Measurements from ENCODE around the gene PRKD2.
"Not testable (repeated sequence)": the region's sequence is repeated elsewhere in the genome, so short reads cannot be mapped to it uniquely, and the experiment has no call there.

Gene PRKD2

DNA sequence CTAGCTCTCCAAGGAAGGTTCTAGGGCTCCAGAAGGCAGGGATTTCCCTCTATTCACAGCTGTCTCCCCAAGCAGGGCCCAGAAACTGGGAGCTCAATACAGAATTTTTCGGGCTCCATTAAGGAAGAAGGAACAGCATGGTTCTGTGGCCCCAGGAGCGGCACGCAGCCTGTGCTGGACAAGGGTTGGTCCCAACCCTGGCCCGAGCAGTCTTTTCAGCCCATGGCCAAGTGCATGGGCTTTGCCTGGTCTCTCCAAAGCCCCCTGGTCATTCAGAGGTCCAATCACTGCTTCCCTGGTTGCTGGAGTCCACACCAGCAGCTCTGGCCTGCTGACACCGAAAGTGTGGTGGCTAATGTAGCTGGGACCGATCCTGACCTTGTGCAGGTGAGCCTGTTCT, 6.6 kb upstream of the PRKD2 start:
- DNase-seq: no peak

DNA sequence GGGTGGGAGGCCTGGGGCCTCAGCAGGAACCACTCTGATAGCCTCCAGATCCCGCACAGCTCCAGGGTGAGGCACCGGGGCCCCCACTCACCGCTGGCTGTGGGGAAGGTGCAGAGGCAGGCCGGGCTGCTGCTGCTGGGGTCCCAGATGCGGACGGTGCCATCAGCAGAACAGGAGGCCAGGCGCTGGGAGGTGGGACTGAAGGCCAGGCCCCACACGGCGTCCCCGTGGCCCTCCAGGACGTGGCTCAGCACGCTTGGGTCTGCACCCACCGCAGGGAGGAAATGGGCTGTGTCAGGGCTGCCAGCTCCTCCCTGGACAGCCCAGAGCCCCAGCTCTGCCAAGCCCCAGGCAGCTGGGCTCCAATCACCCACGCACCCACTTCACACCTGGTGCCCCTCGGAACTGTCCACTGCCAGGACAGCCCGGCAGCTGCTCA, 6.1 kb upstream of the PRKD2 start:
- no peak for DNase-seq

DNA sequence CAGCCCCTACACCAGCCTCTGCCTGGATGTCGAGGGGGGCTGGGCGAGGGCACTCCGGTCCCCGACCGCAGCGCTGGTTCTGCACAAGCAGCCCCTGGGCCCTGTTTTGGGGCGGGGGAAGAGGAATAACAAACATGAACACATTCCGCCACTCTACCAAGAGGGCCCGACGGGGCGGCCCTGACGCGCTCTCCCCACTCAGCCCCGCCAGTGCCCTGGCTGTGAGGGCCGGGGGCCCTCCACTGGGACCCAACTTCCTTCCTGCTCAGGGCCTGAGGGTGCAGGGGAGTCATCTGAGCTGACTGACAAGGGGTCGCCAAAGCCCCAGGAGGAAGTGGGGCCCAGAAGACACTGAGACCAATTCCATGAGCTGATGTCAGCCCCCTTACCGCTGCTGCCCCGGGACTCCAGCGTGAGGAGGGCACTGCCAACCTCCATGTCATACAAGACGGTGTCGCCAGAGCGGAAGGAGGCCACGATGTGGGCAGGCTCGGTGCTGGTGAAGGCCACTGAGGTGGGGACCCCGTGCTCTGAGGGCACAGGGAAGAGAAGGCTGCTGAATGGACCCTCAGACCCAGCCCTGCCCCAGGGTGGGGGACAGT, 5.6 kb upstream of the PRKD2 start:
- no peak for DNase-seq

DNA sequence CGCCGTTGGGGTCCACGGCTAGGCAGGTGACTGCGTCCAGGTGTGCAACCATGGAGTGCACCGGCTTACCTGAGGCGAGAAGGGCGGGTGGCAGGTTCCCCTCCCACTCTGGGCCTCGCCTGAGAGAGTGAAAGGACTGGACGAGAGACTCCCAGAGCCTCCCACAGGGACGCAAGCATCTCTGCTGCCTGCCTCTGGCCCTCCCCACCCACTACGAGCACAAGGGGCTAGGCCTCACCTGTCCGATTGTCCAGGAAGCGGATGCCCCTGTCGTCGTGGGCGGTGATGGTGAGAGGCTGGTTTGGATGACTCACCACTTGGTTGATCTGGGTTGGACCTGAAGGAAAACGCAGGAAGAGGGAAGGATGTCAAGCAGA, 5.1 kb upstream of the PRKD2 start:
- no peak for DNase-seq

DNA sequence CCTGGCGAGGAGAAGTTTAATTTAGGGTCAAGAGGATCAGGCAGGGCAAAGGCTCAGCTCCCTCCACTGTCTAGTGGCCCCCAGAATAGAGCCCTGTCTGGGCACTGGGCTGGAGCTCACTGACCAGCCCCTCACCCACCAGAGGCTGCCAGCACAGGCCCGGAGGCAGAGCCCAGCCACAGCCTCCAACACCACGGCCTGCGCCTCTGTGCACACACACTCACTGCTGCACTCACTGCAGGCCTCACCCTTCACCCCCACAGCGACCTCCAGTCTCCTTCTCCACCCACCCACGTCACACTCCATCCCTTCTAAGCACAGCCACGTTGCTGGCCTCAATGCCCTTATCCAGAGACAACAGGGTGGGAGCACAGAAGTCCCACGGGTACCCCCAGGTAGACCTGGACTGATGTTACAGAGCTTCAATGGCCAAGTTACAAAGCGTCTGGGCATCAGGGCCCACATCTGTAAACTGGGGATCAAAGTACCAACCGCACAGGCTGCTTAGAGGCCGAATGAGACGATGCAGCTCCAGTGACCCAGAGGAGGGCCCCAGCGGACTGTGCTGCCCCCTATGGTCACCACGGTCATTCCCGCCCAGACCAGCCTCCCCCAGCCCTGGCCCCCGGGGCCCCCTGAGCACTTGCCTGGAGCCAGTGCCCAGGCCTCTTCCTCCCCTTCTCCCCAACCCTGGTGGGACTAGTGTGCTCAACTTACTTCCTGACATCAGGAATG, 4.5 kb upstream of the PRKD2 start:
- DNase-seq: no peak

DNA sequence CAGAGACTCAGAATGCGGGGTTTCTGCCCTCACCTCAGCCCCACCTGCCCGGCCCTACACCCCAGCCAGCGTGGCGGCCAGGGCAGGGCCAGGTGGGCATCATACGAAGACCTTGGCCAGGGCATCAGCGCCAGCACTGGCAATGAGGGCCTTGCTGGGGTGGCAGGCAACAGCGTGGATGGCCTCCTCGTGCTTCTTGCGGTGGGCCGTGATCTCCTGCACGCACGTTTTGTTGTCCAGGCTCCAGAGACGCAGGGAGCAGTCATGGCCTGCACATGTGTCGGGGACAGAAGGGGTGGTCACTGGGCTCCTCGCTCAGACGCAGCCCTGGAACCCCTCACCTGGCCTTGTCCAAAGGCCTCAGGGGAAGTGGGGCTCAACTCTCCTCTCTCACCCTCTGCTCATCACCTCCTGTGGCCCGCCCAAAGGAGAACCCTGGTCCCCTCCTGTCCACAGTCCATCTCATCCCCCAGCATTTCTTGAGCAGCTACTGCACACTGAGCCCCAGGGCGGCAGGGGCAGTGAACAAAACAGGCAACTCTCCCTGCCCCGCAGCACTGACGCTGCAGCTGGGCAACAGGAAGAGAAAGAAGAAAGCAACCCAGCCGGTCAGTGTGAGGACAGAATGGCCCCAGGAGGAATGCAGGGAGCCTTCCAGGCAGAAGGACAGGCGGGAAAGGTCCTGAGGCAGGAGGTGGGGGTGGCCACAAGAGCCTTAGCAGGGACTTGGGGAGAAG, 3.8 kb upstream of the PRKD2 start:
- DNase-seq: no peak

DNA sequence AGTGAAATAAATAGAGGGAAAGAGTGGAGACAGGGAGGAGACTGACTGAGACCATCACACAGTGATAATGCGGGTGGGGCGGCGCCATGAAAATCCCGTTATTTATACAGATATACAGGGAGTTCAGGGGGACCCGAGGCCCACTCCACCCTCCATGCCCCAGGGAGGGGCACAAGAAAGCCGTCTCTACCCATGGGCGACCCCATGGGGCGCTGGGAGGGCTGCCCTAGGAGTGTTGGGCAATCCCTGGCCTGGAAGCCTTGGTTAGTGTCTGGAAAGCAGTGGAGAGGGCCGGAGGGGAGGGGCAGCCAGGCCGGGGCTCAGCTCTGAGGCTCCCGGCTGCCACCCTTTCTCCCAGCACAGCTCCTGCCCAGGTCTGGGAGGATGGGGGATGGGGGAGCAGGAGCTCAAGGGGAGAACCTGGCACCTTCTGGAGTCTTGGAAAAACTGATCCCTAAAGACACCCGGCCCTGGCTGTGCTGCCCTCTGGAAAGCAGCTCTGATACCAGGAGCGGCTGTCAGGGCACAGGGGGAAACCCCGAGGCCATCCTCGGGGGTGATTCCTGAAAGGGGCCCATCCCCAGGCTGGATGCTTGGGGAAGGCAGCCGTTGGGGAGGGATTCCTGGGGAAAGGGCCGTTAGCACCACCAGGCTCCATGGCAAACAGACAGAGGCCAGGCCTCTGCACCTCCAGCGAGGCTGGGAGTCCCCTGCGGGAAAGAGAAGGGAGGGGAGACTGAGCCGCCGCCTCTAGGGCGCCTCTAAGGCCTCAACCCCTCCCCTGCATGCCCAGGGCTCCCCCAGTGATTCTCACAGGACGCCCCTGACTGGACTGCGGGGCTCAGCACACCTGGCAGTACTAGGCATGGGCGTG, 3.0 kb upstream of the PRKD2 start:
- no peak for DNase-seq

DNA sequence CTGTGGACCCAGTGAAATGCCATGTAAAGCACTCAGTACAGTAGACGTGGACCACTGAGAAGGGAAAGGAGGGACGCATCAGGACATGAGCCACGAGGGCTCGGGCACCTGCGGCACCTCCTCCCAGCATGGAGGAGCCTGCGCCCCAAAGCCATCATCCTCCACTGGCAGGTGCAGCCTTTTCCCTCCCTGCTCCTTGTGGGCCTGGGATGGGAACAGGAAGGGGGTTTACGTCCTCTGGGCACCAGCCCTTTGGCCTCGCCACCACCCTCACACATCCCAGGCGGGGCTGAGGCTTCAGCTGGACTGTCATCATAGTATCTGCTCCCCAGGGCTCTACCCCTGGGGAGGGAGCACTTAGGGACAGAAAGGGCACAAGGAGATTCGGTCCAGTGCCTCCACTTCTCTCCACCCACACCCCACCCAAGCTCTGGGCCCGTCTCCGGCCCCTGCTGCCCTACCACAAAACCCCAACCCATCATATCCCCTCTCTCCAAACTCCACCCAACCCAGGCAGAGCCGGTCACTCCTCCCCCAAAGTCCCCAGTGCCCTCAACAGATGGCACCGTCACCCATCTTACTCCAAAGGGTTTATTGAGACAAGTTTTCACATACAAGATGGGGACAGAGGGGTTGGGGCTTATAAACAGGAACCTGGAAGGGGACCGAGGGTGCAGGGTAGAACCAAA, 2.2 kb upstream of the PRKD2 start:
- no peak for DNase-seq

DNA sequence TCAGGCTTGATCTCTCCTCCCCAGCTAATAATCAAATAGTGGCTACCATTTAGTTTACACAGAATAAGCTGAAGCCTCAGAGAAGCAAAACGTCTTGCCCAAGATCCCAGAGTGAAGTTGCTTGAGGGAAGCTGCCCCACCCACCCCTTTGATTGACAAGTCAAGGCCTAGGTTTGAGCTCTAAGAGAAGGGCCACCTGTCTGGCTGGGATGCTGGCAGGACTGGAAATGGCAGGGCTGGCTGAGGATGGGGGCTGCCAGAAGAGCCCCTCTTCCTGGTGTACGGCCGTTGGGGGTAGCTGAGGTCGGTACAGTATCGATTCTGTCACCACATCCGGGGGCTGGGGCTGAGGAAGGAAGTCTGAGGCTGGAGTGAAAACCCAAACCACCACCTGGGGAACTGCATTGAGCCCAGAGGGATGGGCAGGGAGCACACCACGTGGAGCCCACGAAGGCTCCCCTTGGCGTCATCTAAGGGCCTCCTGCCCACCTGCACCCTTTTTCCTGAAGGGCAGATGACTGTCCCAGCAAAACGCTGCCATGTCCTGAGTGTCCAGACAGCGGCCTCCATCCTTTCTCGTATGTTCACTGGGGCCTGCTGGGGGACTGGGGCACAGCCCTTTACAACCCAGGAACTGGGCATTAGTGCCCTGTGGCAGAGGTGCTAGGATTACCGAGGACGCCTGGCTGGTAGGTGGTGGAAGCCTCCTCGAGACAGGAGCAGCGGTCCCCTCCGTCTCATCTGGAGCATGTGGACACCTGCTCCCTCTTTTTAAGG, 1.4 kb upstream of the PRKD2 start:
- peak; percentile 58 for DNase-seq

DNA sequence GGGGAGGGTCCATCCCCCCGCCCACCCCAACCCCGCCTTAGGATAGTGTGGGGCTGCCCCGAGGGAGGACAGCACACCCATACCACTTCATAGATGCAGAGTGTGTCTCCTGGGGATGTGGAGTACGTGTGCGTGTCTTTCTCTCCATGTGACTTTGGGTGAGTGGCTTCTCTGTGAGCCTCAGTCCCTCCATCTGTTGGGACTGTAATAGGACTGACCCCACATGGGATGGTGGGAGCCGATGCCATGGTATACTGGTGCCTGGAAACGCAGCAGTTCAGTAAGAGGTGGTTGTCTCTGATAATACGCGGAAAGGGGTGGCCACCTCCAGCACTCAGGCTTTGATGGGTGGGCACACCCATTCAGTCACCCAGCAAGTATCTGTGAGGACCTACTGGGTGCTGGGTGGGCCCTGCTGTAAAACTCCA, 816 bp upstream of the PRKD2 start:
- peak; percentile 52 for DNase-seq

DNA sequence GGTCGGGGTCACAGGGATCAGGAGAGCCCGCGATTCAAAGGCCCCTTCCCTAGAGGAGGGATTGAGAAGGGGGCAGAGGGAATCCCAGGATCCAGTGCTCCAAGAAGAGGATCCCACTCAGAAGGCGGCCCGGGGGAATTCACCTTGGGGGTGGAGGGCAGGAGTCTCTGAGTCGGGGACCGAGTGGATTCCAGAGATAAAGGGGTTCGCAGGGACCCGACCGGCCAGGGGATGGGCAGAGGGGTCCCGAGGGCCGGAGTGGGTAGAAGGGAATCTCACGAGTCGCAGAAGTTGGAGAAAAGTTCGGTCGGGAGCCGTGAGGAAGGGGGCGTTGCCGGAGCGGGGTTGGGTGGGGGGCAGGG, 261 bp downstream of the PRKD2 start:
- peak; percentile 31 for DNase-seq

DNA sequence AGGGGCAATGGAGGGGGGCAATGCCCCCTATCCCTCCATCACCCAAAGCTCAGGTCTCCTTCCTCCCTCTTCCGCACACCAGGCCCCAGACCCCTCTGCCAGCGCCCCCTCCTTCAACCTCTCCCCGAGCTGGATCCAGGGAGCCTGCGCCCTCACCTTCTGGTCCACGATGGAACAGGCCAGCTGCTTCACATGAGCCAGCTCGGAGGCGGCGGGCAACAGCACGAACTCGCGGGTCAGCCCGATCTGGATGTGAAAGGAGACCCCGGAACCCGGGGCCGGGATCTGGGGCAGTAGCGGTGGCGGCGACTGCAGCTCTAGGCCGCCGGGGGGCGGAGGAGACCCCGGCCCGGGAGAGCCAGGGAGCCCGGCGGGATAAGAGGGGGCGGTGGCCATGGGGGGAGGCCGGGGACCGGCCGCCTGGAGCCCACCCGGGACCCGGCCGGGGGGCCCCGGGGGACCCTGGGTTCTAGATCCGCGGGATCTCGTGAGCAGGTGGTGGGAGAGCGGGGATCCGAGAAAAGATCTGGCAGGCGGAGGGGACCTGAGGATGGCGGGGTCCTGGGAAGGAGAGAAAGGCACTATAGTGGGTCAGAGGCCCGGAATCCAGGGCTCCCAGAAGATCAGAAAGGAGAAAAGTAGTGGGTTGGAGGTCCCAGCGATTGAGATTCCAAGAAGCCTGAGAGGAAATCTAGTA, 791 bp downstream of the PRKD2 start:
- peak; percentile 39 for DNase-seq

DNA sequence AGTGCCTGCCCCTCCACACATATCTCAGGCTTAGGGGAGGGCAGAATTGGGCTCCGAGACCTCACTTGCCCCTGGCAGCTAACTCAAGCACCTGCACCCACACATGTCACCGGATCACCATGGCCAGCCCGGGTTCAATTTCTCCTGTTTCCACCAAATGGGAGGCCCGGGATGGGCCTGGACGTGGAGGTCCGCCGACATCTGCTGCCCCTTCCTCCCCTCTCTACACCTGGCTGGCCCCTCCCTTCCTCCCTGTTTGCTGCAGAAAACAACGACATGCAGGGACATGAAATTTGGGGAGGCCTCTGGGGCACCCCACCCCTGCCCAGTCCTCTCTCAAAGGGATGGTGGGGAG, 1.3 kb downstream of the PRKD2 start:
- no peak for DNase-seq

DNA sequence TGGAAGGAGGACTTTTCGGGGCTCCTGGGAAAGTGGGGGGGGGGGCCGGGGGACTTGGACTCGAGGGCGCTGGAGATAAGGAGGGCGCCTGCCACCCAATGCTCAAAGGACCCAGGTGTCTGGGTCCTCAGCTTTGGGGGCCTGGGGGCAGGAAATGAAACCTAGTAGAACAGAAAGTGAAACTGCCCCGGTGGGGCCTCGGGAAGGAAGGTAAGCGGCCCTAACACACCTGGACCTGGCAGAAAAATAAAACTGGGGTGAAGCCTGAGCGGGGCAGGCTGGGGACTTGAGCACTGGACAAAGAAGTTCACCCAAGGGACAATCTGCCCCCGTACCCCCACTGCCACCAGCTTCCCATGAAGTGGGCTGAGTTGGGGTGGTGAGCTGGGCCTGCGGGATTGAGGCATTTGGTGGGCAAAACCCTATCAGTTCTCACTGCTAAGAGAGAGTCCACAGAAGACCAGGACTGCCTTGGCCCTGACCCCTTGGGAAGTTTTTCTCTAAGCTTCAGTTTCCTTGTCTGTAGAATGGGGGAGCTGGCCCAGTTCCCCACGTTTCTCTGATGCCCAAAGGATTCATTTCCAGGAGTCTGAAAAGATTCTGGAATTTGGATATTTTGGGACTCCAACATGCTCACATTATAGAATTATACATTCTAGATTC, 2.3 kb downstream of the PRKD2 start:
- no peak for DNase-seq

DNA sequence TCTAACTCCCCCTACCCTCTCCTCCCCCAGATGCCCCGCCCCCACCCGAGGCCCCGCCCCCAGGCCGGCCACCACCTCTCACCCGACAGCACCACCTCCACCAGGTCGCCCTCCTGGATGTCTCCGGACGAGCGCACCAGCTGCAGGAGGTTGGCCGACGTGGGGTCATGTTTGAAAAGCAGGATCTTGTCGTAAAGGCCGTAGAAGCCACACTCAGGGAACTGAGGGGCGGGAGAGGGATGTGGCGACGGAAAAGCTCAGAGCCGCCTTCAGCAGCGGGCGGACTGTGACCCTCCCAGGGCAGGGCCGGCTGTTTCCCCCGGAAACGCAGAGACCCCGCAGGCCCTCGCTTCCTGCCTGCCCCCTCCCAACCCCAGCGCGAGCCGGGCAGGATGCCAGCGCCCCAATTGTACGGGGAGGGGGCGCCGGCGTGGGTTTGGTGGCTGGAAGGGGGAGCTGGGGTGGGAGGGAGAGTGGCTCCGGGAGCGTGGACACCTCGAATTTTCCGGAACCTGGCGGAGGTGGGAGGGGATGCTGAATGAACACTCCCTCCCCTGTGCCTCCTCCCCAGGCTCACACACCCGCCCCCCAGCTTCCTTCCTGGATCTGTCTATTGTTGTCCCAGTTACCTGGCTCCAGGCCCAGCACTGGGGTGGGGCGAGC, 3.0 kb downstream of the PRKD2 start:
- DNase-seq: peak; percentile 74

DNA sequence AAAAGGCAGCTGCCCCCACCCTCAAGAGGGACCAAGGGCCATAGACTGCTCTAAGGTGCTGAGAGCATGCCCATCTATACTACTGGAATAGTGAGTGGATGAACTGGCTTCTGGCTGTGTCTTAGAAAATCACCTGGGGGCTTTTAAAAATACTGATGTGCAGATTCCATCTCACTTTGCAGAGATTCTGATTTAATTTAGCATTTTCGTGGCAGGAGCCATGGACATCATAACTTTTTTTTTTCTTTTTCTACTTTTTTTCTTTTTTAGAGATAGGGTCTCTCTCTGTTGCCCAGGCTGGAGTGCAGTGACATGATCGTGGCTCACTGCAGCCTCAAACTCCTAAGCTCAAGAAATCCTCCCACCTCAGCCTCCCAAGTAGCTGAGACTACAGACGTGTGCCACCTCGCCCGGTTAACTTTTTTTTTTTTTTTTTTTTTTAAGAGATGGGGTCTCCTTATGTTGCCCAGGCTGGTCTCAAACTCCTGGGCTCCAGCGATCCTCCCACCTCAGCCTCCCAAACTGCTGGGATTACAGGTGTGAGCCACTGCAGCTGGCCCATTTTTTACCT, 4.1 kb downstream of the PRKD2 start:
- not testable (repeated sequence) for DNase-seq

DNA sequence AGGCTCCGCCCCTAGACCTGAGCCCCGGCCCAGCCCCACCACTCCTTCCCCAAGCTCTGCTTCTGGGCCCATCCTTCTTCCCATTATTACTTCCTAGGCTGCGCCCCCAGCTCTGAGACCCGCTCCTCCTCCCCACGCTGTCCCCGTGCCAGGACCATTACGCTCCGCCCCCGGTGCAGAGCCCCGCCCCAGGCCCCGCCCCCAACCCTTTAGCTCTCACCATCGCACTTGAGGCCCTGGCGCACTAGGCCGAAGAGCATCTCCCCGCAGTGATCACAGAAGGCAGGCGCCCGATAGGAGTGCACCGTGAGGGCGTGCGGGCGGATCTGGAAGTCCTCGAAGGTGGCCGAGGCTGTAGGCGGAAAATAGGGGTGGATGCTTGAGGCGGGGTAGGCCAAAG, 6.2 kb downstream of the PRKD2 start:
- DNase-seq: no peak

DNA sequence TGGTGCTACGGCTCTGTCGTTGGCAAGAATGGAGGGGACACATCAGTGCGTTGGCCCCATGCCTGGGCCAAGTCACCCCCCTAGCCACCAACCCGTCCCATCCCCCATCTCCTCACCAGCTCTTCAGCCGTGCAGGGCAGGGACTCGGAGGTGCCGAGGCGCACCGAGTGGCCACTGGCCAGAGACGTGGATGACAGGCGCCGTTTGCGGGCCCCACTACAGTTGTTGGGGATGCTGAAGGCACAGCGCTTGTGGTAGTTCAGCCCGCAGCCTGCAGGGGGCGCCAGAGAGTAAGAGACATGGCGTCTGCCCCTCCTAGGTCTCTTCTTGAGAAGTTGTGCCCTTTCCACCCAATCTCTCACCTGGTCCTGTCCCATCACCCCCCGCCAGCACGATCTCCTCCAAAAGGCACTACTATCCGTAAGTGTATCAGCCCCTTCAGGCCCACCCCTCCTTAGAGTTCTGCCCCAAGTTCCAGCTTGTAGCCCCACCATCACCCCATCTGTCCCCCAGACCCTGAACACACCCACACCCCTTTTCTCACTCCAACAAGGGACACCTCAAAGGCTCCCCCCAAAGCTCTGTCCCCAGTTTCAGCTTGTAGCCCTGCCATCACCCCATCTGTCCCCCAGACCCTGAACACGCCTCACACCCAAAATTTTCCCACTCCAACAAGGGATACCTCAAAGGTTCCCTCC, 12.4 kb downstream of the PRKD2 start:
- DNase-seq: peak; percentile 91

DNA sequence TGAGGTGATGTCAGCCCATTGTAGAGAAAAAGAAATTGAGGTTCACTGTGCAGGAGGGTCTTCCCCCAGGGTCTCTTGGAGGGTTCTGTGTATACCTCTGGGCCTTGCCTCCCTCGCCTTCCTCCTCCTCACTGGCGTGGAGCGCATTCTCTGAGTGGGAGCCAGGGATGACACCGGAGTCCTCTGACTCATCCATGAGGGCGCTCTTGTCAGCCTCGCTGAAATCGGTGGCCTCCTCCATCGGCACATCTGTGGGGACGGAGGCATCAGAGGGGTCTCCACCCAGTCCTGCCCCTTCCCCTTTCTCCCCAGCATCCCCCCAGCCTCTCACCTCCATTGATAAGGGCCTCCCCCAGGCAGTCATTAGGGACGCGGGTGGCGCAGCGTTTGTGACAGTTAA, 16.2 kb downstream of the PRKD2 start:
- no peak for DNase-seq

Data from activated T-cell treated with anti-CD3 and anti-CD28 coated beads, Interleukin-2, amount 50 U/mL, for 1 hour (primary cell).